SK-N-SH (cell line): ENCODE results near the gene RIMS3. TPM values are rescaled to one million over a fixed set of nuclear protein-coding genes. Genes with fewer than 3 reads are reported as not detected.

Experiments used
- CTCF ChIA-PET: fragments of 300-600, 350-600 bp; formaldehyde crosslinking; extraction: SDS; loops from one replicate; lab custom pipeline; 2021; lab: Yijun Ruan, JAX
- POLR2A ChIA-PET: fragments of 350-600 bp; sonication (Branson Sonifier 250); formaldehyde crosslinking; extraction: SDS; loops from one replicate; lab custom pipeline; 2020; ENCODE audit warnings: antibody characterized with exemption, inconsistent platforms; lab: Yijun Ruan, JAX
- DNase-seq: peaks from one replicate; pipeline ENCODE4 v3.0.0; 2012
- H2AFZ ChIP-seq: fragments of 200-600 bp; sonication (generic); 2 replicates; pipeline ENCODE4 v1.8.1; 2016; ENCODE audit warnings: antibody characterized with exemption, mild to moderate bottlenecking, low read depth
- H3F3A ChIP-seq: fragments of 200-600 bp; sonication (generic); replicated peaks from 2 replicates; pipeline ENCODE3; 2016; ENCODE audit warnings: antibody characterized with exemption, mild to moderate bottlenecking; ENCODE audit not compliant: insufficient read depth
- H3K27ac ChIP-seq, 2 experiments: fragments of 200-500 bp in 1 of 2; fragments of 200-600 bp in 1 of 2; sonication (Bioruptor generic) in 1 of 2; sonication (generic), shearing (Covaris generic) in 1 of 2; 2 replicates each; pipeline versions ENCODE4 v1.5.1 to v1.6.1; 2014 to 2016; ENCODE audit warnings: low read depth in 2 of 2, inconsistent platforms in 1 of 2, low read length in 1 of 2, mild to moderate bottlenecking in 1 of 2, mixed read lengths in 1 of 2
- H3K27me3 ChIP-seq: fragments of 200-600 bp; sonication (generic), shearing (Covaris generic); 2 replicates; pipeline ENCODE4 v1.6.1; 2016; ENCODE audit warnings: mixed run types; ENCODE audit not compliant: insufficient read depth
- H3K36me3 ChIP-seq, 2 experiments: fragments of 200-500 bp in 1 of 2; fragments of 200-600 bp in 1 of 2; sonication (Bioruptor generic) in 1 of 2; sonication (generic) in 1 of 2; replicated peaks in 1 of 2; 2 replicates each; pipeline versions ENCODE3 to v1.5.1; 2014 to 2016; ENCODE audit warnings: low read length in 1 of 2, mild to moderate bottlenecking in 1 of 2; ENCODE audit not compliant: insufficient read depth in 2 of 2, control insufficient read depth in 1 of 2
- H3K4me1 ChIP-seq, 2 experiments: fragments of 200-500 bp in 1 of 2; fragments of 200-600 bp in 1 of 2; sonication (Bioruptor generic) in 1 of 2; sonication (generic), shearing (Covaris generic) in 1 of 2; 2 replicates each; pipeline versions ENCODE4 v1.5.1 to v1.6.1; 2014 to 2016; ENCODE audit warnings: low read depth in 1 of 2, low read length in 1 of 2, mixed run types in 1 of 2; ENCODE audit not compliant: insufficient read depth in 2 of 2, control insufficient read depth in 1 of 2
- H3K4me2 ChIP-seq: fragments of 200-600 bp; sonication (generic), shearing (Covaris generic); 2 replicates; pipeline ENCODE4 v1.6.1; 2017; ENCODE audit warnings: mixed run types
- H3K4me3 ChIP-seq, 2 experiments: fragments of 200-500 bp in 1 of 2; fragments of 200-600 bp in 1 of 2; sonication (Bioruptor generic) in 1 of 2; sonication (generic), shearing (Covaris generic) in 1 of 2; 2 replicates each; pipeline versions ENCODE4 v1.5.1 to v1.8.1; 2014 to 2016; ENCODE audit warnings: low read depth in 2 of 2, inconsistent platforms in 1 of 2, low read length in 1 of 2, mild to moderate bottlenecking in 1 of 2, mixed read lengths in 1 of 2, moderate library complexity in 1 of 2
- H3K79me2 ChIP-seq: fragments of 200-600 bp; sonication (generic); 2 replicates; pipeline ENCODE4 v1.8.1; 2017; ENCODE audit warnings: mild to moderate bottlenecking; ENCODE audit not compliant: insufficient read depth
- H3K9ac ChIP-seq: fragments of 200-600 bp; sonication (generic); 2 replicates; pipeline ENCODE4 v1.6.1; 2017; ENCODE audit warnings: mixed run types
- H3K9me2 ChIP-seq: fragments of 200-600 bp; sonication (generic); 2 replicates; pipeline ENCODE4 v1.6.1; 2017; ENCODE audit warnings: mixed run types
- H3K9me3 ChIP-seq: fragments of 200-600 bp; sonication (generic); 2 replicates; pipeline ENCODE4 v1.6.1; 2017; ENCODE audit warnings: mixed run types, mild to moderate bottlenecking, moderate library complexity
- H4K20me1 ChIP-seq: fragments of 200-600 bp; sonication (generic); 2 replicates; pipeline ENCODE4 v1.6.1; 2017; ENCODE audit warnings: mild to moderate bottlenecking, mixed run types; ENCODE audit not compliant: insufficient read depth
- EZH2phosphoT487 ChIP-seq: fragments of 200-600 bp; sonication (generic); IDR thresholded peaks from 2 replicates; pipeline ENCODE4 v1.6.1; 2017; ENCODE audit warnings: low read depth, mixed run types, mild to moderate bottlenecking, antibody characterized with exemption, moderate library complexity, borderline replicate concordance
- FOSL2 ChIP-seq: IDR thresholded peaks from 2 replicates; pipeline ENCODE4 v1.4.0; 2012; ENCODE audit warnings: low read depth, mild to moderate bottlenecking, moderate library complexity, borderline replicate concordance
- FOXJ3 ChIP-seq: sonication (generic); formaldehyde crosslinking; IDR thresholded peaks from 2 replicates; pipeline ENCODE4 v1.5.1; 2020; ENCODE audit warnings: mild to moderate bottlenecking, missing genetic modification reagents
- GABPA ChIP-seq: IDR thresholded peaks from 2 replicates; pipeline ENCODE4 v1.4.0; 2012; ENCODE audit warnings: low read depth, mild to moderate bottlenecking
- JUND ChIP-seq: IDR thresholded peaks from 2 replicates; pipeline ENCODE4 v1.4.0; 2012
- MAX ChIP-seq: IDR thresholded peaks from 2 replicates; pipeline ENCODE4 v1.4.0; 2012; ENCODE audit warnings: low read depth
- MEF2A ChIP-seq: IDR thresholded peaks from 2 replicates; pipeline ENCODE4 v1.4.0; 2012; ENCODE audit warnings: low read depth, borderline replicate concordance
- NFIC ChIP-seq: IDR thresholded peaks from 2 replicates; pipeline ENCODE4 v1.4.0; 2012; ENCODE audit warnings: borderline replicate concordance
- PBX3 ChIP-seq: IDR thresholded peaks from 2 replicates; pipeline ENCODE4; 2012
- RAD21 ChIP-seq: IDR thresholded peaks from 2 replicates; pipeline ENCODE4 v1.6.1; 2012; ENCODE audit warnings: mild to moderate bottlenecking, low read length
- RCOR1 ChIP-seq: fragments of 150-350 bp; IDR thresholded peaks from 2 replicates; pipeline ENCODE4 v1.6.1; 2017; ENCODE audit warnings: antibody characterized with exemption, low read length
- RFX5 ChIP-seq: IDR thresholded peaks from 2 replicates; pipeline ENCODE4 v1.6.1; 2012; ENCODE audit warnings: mild to moderate bottlenecking, improper control_type of control experiment, low read length
- RXRA ChIP-seq: IDR thresholded peaks from 2 replicates; pipeline ENCODE4 v1.4.0; 2012; ENCODE audit warnings: low read depth, mild to moderate bottlenecking, borderline replicate concordance
- SIN3A ChIP-seq: IDR thresholded peaks from 2 replicates; pipeline ENCODE4 v1.6.1; 2012; ENCODE audit warnings: low read depth, mild to moderate bottlenecking, low read length, moderate library complexity, borderline replicate concordance
- SMC3 ChIP-seq: IDR thresholded peaks from 2 replicates; pipeline ENCODE4 v1.6.1; 2012; ENCODE audit warnings: low read depth, low read length, improper control_type of control experiment
- TCF12 ChIP-seq: IDR thresholded peaks from 2 replicates; pipeline ENCODE4 v1.4.0; 2012
- WGBS: methylation state at CpG from one replicate; pipeline ENCODE4 v1.1.6; 2017; ENCODE audit warnings: low lambda C conversion rate; 5-methylcytosine and 5-hydroxymethylcytosine counted together
- polyA plus RNA-seq, 3 experiments: library from polyadenylated mRNA; depleted of rRNA; stranded (reverse); fragments of >200 nt; gene quantifications; 2 replicates each; pipeline ENCODE4 v1.2.3, GENCODE V29; 2012
- TF ChIP-seq, protein P1 (sequence below): IDR thresholded peaks from 2 replicates; pipeline ENCODE4 v1.6.1; 2012; ENCODE audit warnings: mild to moderate bottlenecking, low read depth, low read length, moderate library complexity
- TF ChIP-seq, protein P2 (sequence below): IDR thresholded peaks from 2 replicates; pipeline ENCODE4 v1.4.0; 2012; ENCODE audit warnings: low read depth, borderline replicate concordance
- TF ChIP-seq, protein P3 (sequence below): IDR thresholded peaks from 2 replicates; pipeline ENCODE4 v1.4.0; 2012; ENCODE audit warnings: low read depth, borderline replicate concordance
- TF ChIP-seq, protein P4 (sequence below): fragments of 200-600 bp; sonication (generic); IDR thresholded peaks from 2 replicates; pipeline ENCODE4 v1.6.1; 2017; ENCODE audit warnings: antibody characterized with exemption, mild to moderate bottlenecking, moderate library complexity

Gene RIMS3
- polyA plus RNA-seq, 1 of the 3 experiments (the other 2 are of a cell fraction) = 1.9 TPM

DNA sequence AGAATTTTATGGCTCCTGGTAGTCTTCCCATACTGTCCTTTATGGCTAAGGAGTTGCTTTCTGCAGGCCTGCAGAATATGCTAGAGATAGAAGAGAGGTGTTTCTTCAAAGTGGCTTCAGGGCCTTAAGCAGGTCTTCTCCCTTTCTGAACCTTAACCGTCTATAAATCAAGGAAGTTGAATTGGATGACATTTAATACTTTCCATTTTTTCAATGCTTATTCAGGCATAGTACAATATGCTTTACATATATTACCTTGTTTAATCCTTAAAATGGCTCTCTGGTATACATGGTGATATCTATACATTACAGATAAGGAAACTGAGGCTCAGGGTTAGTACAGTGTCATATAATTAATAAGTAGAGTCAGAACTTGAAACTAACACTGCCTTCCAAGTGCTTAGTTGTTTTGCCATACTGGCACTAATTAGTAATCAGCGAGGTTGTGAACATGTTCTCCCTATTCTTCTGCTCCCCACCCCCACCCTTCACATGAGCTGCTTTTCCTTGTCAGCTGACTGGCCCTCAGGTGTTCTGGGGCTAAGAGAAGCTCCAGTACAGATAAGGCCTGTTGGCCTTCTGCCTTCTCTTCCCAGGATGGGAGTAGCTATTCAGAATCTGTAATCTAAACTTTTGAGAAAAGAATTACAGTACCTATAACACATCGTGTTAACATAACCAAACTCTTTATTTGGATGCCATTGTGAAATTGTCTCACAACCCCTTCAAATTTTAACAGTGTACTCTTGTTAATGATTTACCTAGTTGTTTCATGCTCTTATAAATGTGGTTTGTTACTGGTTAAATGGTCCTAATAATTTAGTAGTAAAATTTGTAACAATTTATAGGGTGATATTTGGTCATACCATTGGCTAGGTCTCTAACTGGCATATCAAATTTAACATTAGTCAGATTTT, 39.6 kb upstream of the RIMS3 start (continued):
- TF ChIP-seq FOXJ3 (CRISPR knock-in tag) = no peak
- TF ChIP-seq, protein P1, sequence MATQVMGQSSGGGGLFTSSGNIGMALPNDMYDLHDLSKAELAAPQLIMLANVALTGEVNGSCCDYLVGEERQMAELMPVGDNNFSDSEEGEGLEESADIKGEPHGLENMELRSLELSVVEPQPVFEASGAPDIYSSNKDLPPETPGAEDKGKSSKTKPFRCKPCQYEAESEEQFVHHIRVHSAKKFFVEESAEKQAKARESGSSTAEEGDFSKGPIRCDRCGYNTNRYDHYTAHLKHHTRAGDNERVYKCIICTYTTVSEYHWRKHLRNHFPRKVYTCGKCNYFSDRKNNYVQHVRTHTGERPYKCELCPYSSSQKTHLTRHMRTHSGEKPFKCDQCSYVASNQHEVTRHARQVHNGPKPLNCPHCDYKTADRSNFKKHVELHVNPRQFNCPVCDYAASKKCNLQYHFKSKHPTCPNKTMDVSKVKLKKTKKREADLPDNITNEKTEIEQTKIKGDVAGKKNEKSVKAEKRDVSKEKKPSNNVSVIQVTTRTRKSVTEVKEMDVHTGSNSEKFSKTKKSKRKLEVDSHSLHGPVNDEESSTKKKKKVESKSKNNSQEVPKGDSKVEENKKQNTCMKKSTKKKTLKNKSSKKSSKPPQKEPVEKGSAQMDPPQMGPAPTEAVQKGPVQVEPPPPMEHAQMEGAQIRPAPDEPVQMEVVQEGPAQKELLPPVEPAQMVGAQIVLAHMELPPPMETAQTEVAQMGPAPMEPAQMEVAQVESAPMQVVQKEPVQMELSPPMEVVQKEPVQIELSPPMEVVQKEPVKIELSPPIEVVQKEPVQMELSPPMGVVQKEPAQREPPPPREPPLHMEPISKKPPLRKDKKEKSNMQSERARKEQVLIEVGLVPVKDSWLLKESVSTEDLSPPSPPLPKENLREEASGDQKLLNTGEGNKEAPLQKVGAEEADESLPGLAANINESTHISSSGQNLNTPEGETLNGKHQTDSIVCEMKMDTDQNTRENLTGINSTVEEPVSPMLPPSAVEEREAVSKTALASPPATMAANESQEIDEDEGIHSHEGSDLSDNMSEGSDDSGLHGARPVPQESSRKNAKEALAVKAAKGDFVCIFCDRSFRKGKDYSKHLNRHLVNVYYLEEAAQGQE = no peak
- TF ChIP-seq, all 33 proteins: peak for 0

- ChIA-PET POLR2A (interaction anchor here (1.5 kb wide), 1 partner anchor 12 kb away, joined by 8 read pairs; the partner anchor contains the start of gene NFYC), CTCF (interaction anchor here (1.2 kb wide), 1 partner anchor 19 kb away, joined by 3 read pairs; no protein-coding TSS in a partner anchor)
- H3K4me2 ChIP-seq = peak overlapping the region; percentile 23; the same call in 1 of the 2 replicates
- H3K79me2 ChIP-seq = peaks cover 98% of the 10 kb centered on the region
- H3K27ac ChIP-seq = peak overlapping the region in 1 of 2 experiments; percentile 53; a peak in 2 of 4 replicates
- no peaks in the 10 kb centered on the region for H3K27me3 ChIP-seq
- no peaks in the 10 kb centered on the region for H3K9me3 ChIP-seq
- no peaks in the 10 kb centered on the region for H3K9me2 ChIP-seq
- H3K9ac ChIP-seq = no peak overlapping the region
- TF ChIP-seq RFX5 (no peak), RAD21 (no peak), EZH2phosphoT487 (no peak), PBX3 (peak; percentile 57), NFIC (no peak), MAX (0 out of 2 replicates have a peak, but pooled peaks have one; percentile 34), SMC3 (no peak), JUND (peak; percentile 66), TCF12 (peak; percentile 17; the same call in 1 of the 2 replicates), RXRA (no peak), RCOR1 (no peak), MEF2A (no peak), SIN3A (no peak), FOSL2 (peak; percentile 66; the same call in 1 of the 2 replicates), GABPA (no peak)
- TF ChIP-seq, protein P2, sequence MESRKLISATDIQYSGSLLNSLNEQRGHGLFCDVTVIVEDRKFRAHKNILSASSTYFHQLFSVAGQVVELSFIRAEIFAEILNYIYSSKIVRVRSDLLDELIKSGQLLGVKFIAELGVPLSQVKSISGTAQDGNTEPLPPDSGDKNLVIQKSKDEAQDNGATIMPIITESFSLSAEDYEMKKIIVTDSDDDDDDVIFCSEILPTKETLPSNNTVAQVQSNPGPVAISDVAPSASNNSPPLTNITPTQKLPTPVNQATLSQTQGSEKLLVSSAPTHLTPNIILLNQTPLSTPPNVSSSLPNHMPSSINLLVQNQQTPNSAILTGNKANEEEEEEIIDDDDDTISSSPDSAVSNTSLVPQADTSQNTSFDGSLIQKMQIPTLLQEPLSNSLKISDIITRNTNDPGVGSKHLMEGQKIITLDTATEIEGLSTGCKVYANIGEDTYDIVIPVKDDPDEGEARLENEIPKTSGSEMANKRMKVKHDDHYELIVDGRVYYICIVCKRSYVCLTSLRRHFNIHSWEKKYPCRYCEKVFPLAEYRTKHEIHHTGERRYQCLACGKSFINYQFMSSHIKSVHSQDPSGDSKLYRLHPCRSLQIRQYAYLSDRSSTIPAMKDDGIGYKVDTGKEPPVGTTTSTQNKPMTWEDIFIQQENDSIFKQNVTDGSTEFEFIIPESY = no peak
- TF ChIP-seq, protein P3, sequence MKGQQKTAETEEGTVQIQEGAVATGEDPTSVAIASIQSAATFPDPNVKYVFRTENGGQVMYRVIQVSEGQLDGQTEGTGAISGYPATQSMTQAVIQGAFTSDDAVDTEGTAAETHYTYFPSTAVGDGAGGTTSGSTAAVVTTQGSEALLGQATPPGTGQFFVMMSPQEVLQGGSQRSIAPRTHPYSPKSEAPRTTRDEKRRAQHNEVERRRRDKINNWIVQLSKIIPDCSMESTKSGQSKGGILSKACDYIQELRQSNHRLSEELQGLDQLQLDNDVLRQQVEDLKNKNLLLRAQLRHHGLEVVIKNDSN = 0 out of 2 replicates have a peak, but pooled peaks have one; percentile 15
- TF ChIP-seq, protein P4, sequence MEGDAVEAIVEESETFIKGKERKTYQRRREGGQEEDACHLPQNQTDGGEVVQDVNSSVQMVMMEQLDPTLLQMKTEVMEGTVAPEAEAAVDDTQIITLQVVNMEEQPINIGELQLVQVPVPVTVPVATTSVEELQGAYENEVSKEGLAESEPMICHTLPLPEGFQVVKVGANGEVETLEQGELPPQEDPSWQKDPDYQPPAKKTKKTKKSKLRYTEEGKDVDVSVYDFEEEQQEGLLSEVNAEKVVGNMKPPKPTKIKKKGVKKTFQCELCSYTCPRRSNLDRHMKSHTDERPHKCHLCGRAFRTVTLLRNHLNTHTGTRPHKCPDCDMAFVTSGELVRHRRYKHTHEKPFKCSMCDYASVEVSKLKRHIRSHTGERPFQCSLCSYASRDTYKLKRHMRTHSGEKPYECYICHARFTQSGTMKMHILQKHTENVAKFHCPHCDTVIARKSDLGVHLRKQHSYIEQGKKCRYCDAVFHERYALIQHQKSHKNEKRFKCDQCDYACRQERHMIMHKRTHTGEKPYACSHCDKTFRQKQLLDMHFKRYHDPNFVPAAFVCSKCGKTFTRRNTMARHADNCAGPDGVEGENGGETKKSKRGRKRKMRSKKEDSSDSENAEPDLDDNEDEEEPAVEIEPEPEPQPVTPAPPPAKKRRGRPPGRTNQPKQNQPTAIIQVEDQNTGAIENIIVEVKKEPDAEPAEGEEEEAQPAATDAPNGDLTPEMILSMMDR = no peak
- DNase-seq = no peak
- 55% methylated on average over 3 of the region's 3 CpGs for WGBS
- H2AFZ ChIP-seq = peak overlapping the region; percentile 61; the same call in 1 of the 2 replicates
- no peaks in the 10 kb centered on the region for H3K36me3 ChIP-seq
- H3K4me1 ChIP-seq = peaks cover 4 to 6% of the 10 kb centered on the region in 2 experiments; a peak in 3 of 4 replicates
- H3K4me3 ChIP-seq = no peak overlapping the region
- H4K20me1 ChIP-seq = no peaks in the 10 kb centered on the region
- peaks cover 8% of the 10 kb centered on the region for H3F3A ChIP-seq
Observed at GRCh38 chr1:40703316-40703715, 37.8 kb upstream of the RIMS3 start.
